IPS DF 6.9 (cell line): ENCODE data around the gene SND1.

Experiments
- DNase-seq: peaks from one replicate; pipeline ENCODE4 v3.0.0-alpha.2; 2013; ENCODE audit warnings: low read depth, low spot score
- H3K27ac ChIP-seq: one replicate; pipeline ENCODE4 v1.5.1; 2013; ENCODE audit warnings: low read length, control low read depth
- H3K27me3 ChIP-seq: 2 replicates; pipeline ENCODE4 v1.6.1; 2013; ENCODE audit warnings: mild to moderate bottlenecking, low read length; ENCODE audit not compliant: control insufficient read depth, insufficient read depth
- H3K36me3 ChIP-seq: 2 replicates; pipeline ENCODE4 v1.6.1; 2013; ENCODE audit warnings: low read length; ENCODE audit not compliant: control insufficient read depth, insufficient read depth
- H3K4me1 ChIP-seq: 2 replicates; pipeline ENCODE4 v1.6.1; 2013; ENCODE audit warnings: low read length; ENCODE audit not compliant: control insufficient read depth, insufficient read depth
- H3K4me3 ChIP-seq: 2 replicates; pipeline ENCODE4 v1.5.1; 2013; ENCODE audit warnings: mild to moderate bottlenecking, low read length
- H3K9me3 ChIP-seq: 2 replicates; pipeline ENCODE4 v1.6.1; 2013; ENCODE audit warnings: low read length, inconsistent platforms; ENCODE audit not compliant: control insufficient read depth, insufficient read depth
- WGBS: extraction: QIAGEN DNeasy Blood & Tissue Kit; methylation state at CpG from one replicate; pipeline ENCODE4 v1.1.7; 2013; ENCODE audit warnings: mixed read lengths, missing lambda C conversion rate; ENCODE audit not compliant: insufficient read length, insufficient coverage; 5-methylcytosine and 5-hydroxymethylcytosine counted together

SND1 gene

DNA sequence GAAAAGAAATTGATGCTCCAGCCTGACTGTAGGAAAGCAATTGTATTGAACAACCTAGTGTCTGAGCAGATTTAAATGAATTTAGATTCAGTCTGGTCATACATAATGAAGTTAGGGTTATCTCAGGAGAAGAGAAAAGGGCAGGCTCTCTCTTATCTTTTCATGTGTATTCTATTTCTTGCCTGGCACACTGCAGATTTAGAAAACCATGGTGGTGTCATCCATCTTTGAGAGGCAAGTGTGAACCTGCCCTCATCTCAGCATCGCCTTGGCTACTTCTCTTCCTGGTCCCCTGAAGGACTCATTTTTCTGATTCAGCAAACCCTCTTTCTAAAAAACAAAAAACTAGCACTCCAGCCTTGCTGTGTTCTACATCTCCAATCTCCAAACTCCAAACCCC is 241.6 kb downstream of the SND1 start:
- WGBS = no CpG with 5 or more reads among the region's 1 CpG
- H3K27ac ChIP-seq = no peak overlapping the region
- DNase-seq = no peak
- no peaks in the 10 kb centered on the region for H3K9me3 ChIP-seq
- H3K36me3 ChIP-seq = no peaks in the 10 kb centered on the region
- H3K4me1 ChIP-seq = peaks cover 3% of the 10 kb centered on the region; the same call in 1 of the 2 replicates
- H3K4me3 ChIP-seq = no peak overlapping the region
- no peaks in the 10 kb centered on the region for H3K27me3 ChIP-seq

DNA sequence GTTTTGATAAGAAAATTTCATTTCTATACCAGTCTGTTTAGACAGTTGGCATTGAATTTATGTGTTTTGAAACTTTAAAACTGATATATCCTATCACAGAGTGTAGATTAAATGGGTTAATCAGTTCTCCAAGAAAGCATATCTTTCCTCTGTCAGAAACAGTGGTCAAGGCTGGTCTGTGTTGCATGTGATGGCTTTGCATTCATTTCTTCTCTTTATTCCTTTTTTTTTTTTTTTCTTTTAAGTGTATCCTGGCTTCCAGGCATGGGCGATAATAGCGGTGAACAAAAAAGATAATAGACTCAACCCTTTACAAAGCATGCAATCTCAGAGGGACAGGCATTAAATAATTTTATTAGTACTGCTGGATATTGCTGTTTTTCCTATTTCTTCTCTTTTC is 242.6 kb downstream of the SND1 start:
- Histone ChIP-seq H3K27ac (no peak overlapping the region), H3K9me3 (no peaks in the 10 kb centered on the region), H3K4me1 (peaks cover 3% of the 10 kb centered on the region; the same call in 1 of the 2 replicates), H3K36me3 (no peaks in the 10 kb centered on the region), H3K4me3 (no peak overlapping the region), H3K27me3 (no peaks in the 10 kb centered on the region)
- no peak for DNase-seq
- no CpG with 5 or more reads among the region's 2 CpGs for WGBS

DNA sequence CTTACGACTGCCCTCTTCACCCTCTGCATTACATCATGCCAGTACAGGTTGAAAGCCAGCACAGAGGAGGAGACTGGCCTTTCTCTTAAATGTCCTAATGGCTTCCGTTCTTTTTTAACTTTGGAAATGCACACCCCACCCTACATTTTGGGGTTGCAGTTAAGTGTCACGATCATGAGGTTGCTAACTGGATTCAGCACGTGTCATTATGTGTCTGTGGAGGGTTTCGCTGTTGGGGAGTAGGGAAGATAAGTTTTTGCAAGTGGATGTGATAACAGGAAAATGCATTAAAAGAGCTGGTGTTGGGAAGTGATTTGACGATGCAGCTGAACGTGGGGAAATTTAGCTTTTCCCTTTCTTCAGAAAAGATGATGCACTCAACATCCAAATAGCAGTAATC is 243.4 kb downstream of the SND1 start:
- H3K4me1 ChIP-seq = peaks cover 3% of the 10 kb centered on the region; the same call in 1 of the 2 replicates
- no peak overlapping the region for H3K4me3 ChIP-seq
- H3K9me3 ChIP-seq = no peaks in the 10 kb centered on the region
- no CpG with 5 or more reads among the region's 7 CpGs for WGBS
- H3K27ac ChIP-seq = no peak overlapping the region
- no peaks in the 10 kb centered on the region for H3K36me3 ChIP-seq
- no peaks in the 10 kb centered on the region for H3K27me3 ChIP-seq
- DNase-seq = no peak

DNA sequence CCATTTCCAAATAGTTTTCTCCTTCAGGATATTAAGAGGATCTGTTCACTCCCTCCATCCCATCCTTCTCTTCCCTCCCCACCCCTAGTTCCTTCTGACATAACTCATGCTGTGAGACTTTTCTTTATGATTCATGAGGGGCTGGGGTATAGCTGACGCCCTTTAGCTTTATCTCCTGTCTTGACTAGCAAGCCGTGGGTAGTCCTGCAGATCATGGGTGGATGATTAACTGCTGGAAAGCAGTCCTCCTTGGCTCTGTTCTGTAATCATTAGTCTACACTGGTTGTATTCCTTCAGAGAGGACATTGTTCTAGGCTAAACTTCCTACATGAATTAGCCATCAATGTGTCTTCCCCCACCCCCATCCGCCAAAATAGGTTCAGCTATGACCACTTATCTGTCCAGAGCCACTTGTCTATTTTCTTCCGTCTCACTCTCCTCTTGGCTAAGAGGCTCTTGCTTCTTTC is 243.9 kb downstream of the SND1 start:
- no peak overlapping the region for H3K27ac ChIP-seq

GRCh38 chr7:127896659-127897058 is 244.7 kb downstream of the SND1 start:
- WGBS = no CpG with 5 or more reads among the region's 5 CpGs
- no peaks in the 10 kb centered on the region for H3K9me3 ChIP-seq
- H3K27ac ChIP-seq = no peak overlapping the region
- H3K27me3 ChIP-seq = no peaks in the 10 kb centered on the region
- H3K36me3 ChIP-seq = no peaks in the 10 kb centered on the region
- peaks cover 10% of the 10 kb centered on the region; the same call in 1 of the 2 replicates for H3K4me1 ChIP-seq
- no peak for DNase-seq
- H3K4me3 ChIP-seq = no peak overlapping the region

More for the DNA sequence above, 243.9 kb downstream of the SND1 start:
- no peaks in the 10 kb centered on the region for H3K9me3 ChIP-seq
- peaks cover 5% of the 10 kb centered on the region; the same call in 1 of the 2 replicates for H3K4me1 ChIP-seq
- no peak for DNase-seq
- no peaks in the 10 kb centered on the region for H3K36me3 ChIP-seq
- WGBS = no CpG with 5 or more reads among the region's 4 CpGs
- H3K27me3 ChIP-seq = no peaks in the 10 kb centered on the region
- H3K4me3 ChIP-seq = no peak overlapping the region

GRCh38 chr7:127897704-127898454 is 245.9 kb downstream of the SND1 start:
- Histone ChIP-seq H3K4me1 (peaks cover 10% of the 10 kb centered on the region; the same call in 1 of the 2 replicates), H3K4me3 (no peak overlapping the region), H3K27ac (no peak overlapping the region), H3K36me3 (no peaks in the 10 kb centered on the region), H3K9me3 (no peaks in the 10 kb centered on the region), H3K27me3 (no peaks in the 10 kb centered on the region)
- no peak for DNase-seq
- no CpG with 5 or more reads among the region's 4 CpGs for WGBS

DNA sequence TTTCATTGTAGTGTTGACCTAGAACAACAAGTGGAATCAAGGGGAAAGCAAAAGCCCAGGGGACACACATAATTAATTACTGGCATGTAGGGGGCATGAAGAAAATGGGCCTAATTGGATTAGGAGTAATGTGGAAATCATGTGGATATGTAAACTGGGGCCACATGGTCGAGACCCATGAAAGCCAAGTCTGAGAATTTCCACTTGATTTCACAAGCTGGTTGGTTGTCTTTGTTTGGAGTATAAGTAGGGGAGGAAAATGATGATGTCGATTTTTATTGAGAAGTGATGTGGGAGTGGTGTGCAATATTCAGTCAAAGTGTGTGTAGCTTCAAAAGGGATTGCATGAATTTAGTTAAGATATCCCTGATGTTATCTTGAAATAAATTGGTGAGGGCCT is 247.4 kb downstream of the SND1 start:
- Histone ChIP-seq H3K4me1 (peaks cover 11% of the 10 kb centered on the region; the same call in 1 of the 2 replicates), H3K4me3 (no peak overlapping the region)
- WGBS = 100% methylated on average over 1 of the region's 2 CpGs

DNA sequence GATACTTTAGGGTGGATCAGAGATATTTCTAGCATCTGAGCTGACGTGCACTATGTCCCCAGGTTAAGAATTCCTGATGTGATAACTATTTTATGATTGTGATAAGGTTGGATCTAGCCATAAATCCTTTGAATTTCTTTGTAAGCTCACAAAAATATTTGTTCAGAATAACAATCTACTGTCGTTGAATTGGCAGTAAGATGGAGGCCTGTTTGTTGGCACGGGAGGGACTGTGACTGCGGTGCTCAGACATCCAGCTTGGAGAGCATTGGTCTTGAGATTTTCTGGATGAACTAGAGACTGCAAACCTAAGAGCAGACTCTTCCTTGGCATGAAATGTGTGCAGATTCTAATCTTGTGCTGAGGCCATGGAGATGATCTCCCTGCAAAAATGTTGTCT is 248.1 kb downstream of the SND1 start:
- Histone ChIP-seq H3K4me1 (peaks cover 11% of the 10 kb centered on the region; the same call in 1 of the 2 replicates), H3K27me3 (no peaks in the 10 kb centered on the region), H3K4me3 (no peak overlapping the region), H3K36me3 (no peaks in the 10 kb centered on the region), H3K9me3 (no peaks in the 10 kb centered on the region), H3K27ac (no peak overlapping the region)
- no CpG with 5 or more reads among the region's 4 CpGs for WGBS
- DNase-seq = no peak

More for the DNA sequence above, 247.4 kb downstream of the SND1 start:
- H3K36me3 ChIP-seq = no peaks in the 10 kb centered on the region
- H3K27me3 ChIP-seq = no peaks in the 10 kb centered on the region
- no peak for DNase-seq
- no peaks in the 10 kb centered on the region for H3K9me3 ChIP-seq
- no peak overlapping the region for H3K27ac ChIP-seq

DNA sequence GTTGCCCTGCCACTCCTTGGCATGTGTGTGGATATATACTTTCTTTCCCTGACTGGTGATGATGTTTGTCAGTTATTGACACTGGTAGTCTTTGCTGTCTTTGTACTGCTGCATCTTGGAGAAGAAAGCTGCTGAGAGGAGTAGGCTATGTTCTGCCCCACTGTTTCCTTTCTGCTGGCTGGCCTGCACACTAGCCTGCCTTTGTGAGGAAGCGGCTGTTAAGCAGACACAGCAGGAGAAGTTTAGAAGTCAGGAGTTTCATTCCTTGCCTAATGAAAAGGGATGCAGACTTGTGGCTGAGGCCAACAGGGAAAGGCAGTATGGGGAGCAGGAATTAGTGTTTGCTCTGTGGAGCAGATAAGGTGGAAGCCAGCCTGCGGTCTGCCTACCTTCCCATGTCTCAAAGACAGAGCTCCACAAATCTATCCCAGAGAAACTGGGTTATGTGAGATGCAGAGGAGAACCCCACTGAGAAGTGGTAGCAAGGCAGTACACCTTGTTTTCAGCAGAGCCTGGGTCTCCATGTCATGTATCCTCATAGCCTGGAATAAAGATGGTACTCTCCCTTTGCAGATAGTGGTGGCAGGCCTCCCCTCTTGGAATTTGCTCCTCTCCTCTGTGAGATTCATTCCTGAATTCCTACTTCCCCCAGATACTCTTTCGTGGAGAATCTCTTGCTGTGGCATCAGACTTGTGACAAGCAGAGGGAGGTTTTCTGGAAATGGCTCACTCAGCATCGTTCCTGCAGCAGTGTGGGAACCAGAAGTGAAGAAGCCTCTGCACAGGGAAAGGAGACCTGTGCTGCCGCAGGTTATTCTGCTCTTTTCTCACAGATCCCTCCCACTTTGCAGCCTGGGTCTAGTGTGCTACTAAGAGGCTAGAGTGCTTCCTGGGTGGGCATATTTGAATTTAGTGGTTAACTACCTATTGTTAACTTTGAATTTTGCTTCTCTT is 249.0 kb downstream of the SND1 start:
- Histone ChIP-seq H3K36me3 (no peaks in the 10 kb centered on the region), H3K9me3 (no peaks in the 10 kb centered on the region), H3K4me3 (no peak overlapping the region), H3K4me1 (peaks cover 8% of the 10 kb centered on the region; the same call in 1 of the 2 replicates), H3K27ac (no peak overlapping the region), H3K27me3 (no peaks in the 10 kb centered on the region)
- no CpG with 5 or more reads among the region's 5 CpGs for WGBS
- DNase-seq = peak; percentile 18
